ENCODE data around the gene ABRAXAS1. TPM values are rescaled to one million over a fixed set of nuclear protein-coding genes. Genes with fewer than 3 reads are reported as not detected.

ABRAXAS1 gene
- total RNA-seq, 2 donors from 2014 or later: 12.4 to 16.1 TPM

GRCh38 chr4:83413676-83414075 is 71.2 kb downstream of the ABRAXAS1 start:
- no peak overlapping the region for H3K27ac Mint-ChIP-seq
- no peaks in the 10 kb centered on the region for H3K9me3 Mint-ChIP-seq
- no peaks in the 10 kb centered on the region for H3K27me3 Mint-ChIP-seq
- no peak overlapping the region for H3K4me3 Mint-ChIP-seq
- H3K4me1 Mint-ChIP-seq: no peaks in the 10 kb centered on the region
- peaks cover 90% of the 10 kb centered on the region for H3K36me3 Mint-ChIP-seq (ENCODE audit: low read depth)
- peak; percentile 37 for ATAC-seq (replicated peaks)

Other genes starting within 250 kb of the ABRAXAS1 start
- 10 to 100 TPM in 1 of 2 donors, 1 to 10 TPM in 1; 7.5 to 12.7 TPM for gene COQ2, start 200.3 kb downstream of the ABRAXAS1 start, total RNA-seq
- 10 to 100 TPM; 12.3 to 13.7 TPM for gene HPSE, start 150.3 kb downstream of the ABRAXAS1 start, total RNA-seq
- 10 to 100 TPM; 11.4 to 15.1 TPM for gene HELQ, start 29.3 kb downstream of the ABRAXAS1 start, total RNA-seq
- 10 to 100 TPM; 53.1 to 70.8 TPM for gene MRPS18C, start 29.0 kb downstream of the ABRAXAS1 start, total RNA-seq
- gene GPAT3, start 51.0 kb upstream of the ABRAXAS1 start, total RNA-seq: 1 to 10 TPM; 5.6 to 8.8 TPM

Data from activated T-helper 17 cell treated with anti-CD3 and anti-CD28 coated beads, Interleukin-2, amount 50 U/mL, for 72 hours (primary cell).